Chondrocyte (in vitro differentiated cells): ENCODE data around the gene PRKRIP1. TPM values are rescaled to one million over a fixed set of nuclear protein-coding genes. Genes with fewer than 3 reads are reported as not detected.

Experiments
- microRNA-seq: library from miRNA; unstranded; fragments of <30 nt; microRNA quantifications from one replicate; pipeline ENCODE4 v1.2.0, GENCODE V29; 2020; ENCODE audit warnings: borderline number of aligned reads
- total RNA-seq: library from RNA; stranded (reverse); gene quantifications from 3 replicates; pipeline ENCODE4 v1.2.1, GENCODE V29; 2021

PRKRIP1 gene
- total RNA-seq, 1 donor from 2014 or later: 25.5 TPM

Small RNA genes within 50 kb of the gene (microRNA-seq; reads per million reads assigned to microRNA genes)
- gene MIR4467 (not detected), gene MIR5090 (1.7 reads per million), gene MIR548O (not detected)

Other genes starting within 250 kb of the PRKRIP1 start
- gene SH2B2, start 109.5 kb upstream of the PRKRIP1 start, total RNA-seq: 2.3 to 4.1 TPM (median 2.6 TPM) in 3 replicates
- not detected in 3 replicates for gene SPDYE6, start 39.9 kb upstream of the PRKRIP1 start, total RNA-seq
- gene ORAI2, start 37.2 kb downstream of the PRKRIP1 start, total RNA-seq: 47.4 to 55.1 TPM (median 54.0 TPM) in 3 replicates
- gene ALKBH4, start 68.5 kb downstream of the PRKRIP1 start, total RNA-seq: 6.9 to 12.2 TPM (median 9.2 TPM) in 3 replicates
- 16.1 to 18.5 TPM (median 16.7 TPM) in 3 replicates for gene LRWD1, start 68.6 kb downstream of the PRKRIP1 start, total RNA-seq
- gene POLR2J, start 82.6 kb downstream of the PRKRIP1 start, total RNA-seq: 33.1 to 41.0 TPM (median 36.6 TPM) in 3 replicates
- gene RASA4B, start 121.4 kb downstream of the PRKRIP1 start, total RNA-seq: 7.5 to 12.3 TPM (median 9.9 TPM) in 3 replicates
- gene UPK3BL2, start 147.3 kb downstream of the PRKRIP1 start, total RNA-seq: 3.3 to 4.0 TPM (median 3.3 TPM) in 3 replicates
- not detected in 3 replicates for gene SPDYE2, start 154.9 kb downstream of the PRKRIP1 start, total RNA-seq
- 6.7 to 17.9 TPM (median 9.9 TPM) in 3 replicates for gene POLR2J3, start 176.2 kb downstream of the PRKRIP1 start, total RNA-seq
- gene RASA4, start 220.4 kb downstream of the PRKRIP1 start, total RNA-seq: 16.5 to 26.0 TPM (median 24.0 TPM) in 3 replicates
- gene UPK3BL1, start 246.4 kb downstream of the PRKRIP1 start, total RNA-seq: 11.7 to 29.6 TPM (median 14.8 TPM) in 3 replicates